ENCODE measurements around the gene ANKRD9.
A peak's percentile ranks its signal among the peaks of the same experiment; 100 is the strongest.

Gene ANKRD9

DNA sequence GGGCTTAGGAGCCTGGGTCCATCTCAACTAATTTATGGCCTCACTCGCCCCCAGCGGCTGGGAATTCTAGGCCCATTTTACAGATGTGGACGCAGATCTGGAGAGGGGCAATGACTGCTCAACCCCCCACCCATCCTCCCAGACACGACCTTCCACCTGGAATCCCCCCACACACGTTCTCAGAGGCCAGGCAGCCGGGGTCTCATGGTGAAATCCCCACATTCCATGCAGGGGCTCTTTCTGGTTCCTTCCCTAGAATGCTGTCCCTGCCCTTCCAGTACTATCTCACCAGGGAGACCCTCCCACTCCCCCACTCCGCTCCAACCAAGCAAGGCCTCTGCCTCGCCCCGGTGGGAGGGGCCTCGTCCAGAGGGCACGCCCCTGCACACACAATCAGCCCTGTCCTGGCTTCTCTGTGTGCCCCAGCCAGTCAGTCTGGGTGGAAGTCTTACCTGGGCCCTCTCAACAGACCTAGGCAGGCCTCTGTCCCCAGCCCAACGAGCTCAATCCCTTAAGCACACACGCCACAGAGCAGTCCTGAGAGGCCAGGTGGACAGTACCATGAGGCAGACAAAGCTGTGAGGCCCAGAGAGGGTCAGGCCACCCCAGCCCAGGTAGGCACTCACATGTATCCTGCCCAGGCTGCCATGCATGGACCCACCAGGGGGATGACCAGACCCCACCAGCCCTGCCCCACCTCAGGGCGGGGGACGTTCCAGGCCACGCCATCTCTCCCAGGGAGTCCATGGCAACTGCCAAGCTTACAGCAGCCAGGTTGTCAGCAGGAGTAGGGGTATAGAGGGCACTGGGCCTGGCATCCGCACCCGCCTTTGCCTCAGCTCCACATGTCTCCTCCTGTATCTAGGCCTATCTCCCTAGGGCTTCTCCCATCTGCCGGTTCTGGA is 1.3 kb upstream of the ANKRD9 start:
- DNase-seq = peak; percentile 56

DNA sequence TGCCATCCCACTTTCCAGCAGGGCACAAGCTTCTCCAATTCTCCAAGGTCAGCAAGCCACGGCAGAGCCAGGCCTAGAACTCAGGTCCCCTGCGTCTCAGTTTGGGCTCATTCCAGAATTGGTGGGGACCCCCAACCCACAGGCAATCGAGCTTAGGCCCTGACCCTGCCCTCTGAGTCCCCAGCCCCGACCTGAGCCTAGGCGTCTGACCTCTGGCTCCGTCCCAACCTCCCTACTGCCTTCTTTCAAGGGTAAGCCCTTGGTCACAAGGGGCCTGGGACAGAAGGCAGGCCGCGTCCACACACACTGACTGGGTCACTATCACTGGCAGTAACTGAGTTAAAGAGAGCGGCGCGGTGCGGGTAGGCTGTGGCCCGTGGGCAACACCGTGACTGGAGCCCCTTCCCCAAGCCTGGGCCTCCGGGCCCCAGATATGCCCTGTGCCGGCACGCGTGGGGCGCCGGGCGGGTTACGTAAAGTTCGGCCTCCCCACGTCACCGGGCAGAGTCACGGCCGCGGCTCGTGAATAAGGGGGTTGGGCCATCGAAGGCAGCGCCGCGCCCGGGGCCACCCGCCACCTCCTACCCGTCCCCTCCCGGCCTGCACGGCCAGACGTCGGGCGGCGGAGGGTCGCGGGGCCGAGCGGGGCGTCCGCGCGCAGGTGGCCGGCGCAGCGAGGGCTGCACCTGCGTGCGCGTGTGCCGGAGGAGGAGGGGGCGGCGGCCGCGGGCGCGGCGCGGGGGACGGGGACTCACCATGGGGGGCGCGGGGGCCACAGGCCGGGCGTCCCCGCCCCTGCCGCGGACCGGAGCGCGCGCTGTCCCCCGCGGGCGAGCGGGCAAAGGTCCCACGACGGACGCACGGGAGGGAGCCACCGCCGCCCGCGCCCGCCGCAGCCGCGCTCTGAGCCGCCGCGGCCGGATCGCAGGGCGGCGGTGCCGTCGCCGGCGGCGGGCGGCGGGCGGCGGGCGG is 516 bp downstream of the ANKRD9 start:
- peak; percentile 54 for DNase-seq

DNA sequence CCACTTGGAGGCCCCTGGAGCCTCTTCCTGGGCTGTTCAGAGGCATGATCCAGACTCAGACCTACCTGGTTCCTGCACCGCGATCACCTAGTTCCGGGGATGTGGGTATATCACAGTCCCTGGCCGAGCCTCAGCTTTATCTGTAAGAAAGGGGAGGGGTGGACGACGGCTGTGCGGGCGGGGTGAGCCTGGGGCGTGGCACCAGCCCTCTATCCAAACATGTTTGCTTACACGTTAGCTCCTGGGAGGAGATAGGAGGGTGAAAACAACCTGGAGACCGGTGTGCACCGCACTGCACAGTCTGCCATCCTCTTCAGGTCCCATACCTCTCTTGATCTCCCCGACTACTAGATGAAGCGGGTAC is 1.2 kb downstream of the ANKRD9 start:
- peak; percentile 69 for DNase-seq

DNA sequence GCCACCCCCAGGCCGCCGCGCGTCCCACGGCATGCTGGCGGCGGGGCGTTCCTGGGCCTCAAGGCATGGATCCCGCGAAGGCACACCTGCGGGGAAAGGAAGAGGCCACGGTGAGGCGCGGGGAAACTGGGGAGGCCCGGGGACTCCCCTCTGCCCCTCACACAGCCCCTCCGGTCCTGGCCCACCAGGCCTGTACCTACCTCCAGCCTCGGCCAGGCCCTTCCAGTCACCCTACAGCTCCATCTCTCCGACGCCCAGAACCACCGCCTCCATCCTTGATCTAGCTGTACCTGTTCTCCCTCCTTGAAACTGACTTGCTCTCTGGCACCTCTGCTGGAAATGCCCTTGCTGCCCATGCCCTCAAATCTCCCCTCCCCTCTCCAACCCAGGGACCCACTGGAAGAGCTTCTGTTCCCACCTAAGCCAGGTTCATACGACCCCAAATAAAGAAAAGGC is 1.7 kb downstream of the ANKRD9 start:
- DNase-seq = no peak

DNA sequence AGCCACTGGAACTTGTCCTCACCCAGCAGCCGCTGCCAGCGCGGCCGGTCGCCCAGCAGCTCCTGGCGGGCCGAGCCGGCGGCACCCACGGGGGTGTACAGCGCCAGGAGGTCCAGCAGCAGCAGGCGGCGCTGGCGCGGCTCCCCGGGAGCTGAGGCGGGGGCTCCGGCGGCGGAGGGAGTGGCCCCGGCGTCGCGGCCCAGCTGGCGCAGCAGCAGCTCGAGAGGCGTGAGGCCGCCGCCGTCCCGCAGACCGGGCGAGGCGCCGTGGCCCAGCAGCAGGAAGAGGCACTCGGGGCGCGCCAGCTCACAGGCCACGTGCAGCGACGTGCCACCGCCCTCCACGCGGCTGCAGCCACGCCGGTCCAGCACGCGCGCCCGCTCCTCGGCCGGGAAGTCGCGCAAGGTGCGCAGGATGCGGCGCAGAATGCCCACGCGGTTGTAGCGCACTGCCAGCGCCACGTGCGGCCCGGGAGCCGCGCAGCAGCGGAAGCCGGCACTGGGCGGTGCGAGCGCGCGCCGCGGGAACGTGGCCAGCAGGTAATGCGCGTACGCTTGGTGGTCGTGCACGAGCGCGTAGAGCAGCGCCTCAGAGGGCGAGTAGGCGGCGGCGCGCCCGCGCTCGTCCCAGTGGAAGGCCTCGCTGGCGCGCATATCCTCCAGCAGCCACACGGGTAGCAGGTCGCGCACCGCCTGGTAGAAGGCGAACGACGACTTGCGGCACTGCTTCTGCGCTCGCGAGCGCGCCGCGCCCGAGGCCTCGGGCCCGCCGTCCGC is 2.3 kb downstream of the ANKRD9 start:
- no peak for DNase-seq

DNA sequence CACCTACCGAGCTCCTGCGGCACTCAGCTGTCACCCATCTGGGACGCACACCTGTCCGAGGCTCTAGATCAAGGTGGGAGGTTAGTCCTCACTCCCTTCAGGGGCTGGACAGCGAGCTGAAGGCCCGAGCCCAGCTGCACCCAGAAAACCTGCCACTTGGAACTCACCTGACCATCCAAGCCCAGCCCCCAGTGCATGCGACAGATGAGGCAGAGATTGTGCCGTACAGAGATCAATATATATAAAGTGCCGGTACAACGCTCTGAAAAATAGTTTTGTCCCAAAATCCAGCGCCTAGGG is 3.0 kb downstream of the ANKRD9 start:
- no peak for DNase-seq

DNA sequence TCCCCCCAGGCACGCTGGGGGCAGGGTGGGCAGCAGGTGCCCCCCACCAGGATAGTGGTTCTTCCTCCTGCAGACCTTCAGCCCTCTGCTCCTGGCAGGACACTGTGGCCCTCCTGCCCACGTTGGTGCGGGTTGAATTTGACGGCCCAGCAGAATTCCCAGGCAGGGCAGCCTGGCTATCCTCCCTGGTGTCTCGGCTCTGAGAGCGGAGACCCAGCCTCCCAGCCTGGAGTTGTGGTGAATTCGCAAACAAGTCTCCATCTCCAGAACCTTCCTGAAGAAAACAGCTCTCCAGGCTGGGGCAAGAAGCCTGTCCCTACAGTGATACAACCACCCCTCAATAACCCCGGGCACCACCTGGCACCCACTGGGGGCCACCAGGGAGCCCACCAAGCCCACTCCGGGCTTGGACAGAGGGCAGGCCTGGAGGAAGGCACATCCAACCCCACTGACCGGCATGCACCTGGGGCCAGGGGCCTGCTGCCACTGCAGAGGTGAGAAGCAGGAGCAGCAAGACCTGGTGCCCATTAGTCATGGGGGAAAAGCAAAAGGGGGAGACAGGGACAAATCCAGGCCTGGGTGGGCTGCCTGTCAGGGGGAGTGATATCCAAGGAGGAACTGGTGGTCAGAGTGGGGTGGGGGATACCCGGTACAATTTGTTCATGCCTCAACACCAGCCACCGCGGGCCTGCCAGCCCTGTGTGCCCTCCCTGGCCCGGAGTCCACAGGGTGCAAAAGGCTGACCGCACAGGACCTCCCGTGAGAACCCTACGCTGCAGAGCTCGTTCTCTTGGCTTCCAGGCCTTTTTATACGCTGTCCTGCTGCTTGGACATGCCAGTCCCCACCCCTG is 3.6 kb downstream of the ANKRD9 start:
- no peak for DNase-seq

DNA sequence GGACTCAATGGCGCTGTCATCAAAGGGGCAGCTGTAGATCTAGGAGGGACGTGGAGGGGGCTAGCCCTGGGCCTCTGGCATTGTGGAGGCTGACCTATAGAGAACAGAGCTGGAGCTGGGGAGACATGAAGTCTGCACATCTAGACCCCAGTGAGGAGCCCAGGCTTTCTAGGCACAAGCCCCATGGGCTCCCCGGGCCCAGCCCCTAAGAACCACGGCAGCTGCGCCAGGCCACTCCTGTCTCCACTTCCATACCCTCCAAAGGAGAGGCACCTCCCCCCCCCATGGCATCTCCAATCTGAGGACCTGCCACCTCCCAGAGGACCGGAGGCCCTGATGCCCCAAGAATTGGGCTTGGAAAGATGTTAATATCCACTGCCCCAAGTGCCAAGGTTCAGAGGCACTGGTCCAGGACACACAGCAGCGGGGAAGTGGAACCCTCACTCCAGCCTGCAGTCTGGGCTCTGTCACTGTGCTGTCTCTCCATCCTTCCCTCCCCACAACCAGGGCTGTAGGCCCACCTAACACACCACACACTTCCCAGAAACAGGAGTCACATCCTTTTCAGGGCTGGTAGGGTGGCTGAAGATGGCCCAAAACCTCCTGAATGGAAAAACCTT is 4.5 kb downstream of the ANKRD9 start:
- no peak for DNase-seq

DNA sequence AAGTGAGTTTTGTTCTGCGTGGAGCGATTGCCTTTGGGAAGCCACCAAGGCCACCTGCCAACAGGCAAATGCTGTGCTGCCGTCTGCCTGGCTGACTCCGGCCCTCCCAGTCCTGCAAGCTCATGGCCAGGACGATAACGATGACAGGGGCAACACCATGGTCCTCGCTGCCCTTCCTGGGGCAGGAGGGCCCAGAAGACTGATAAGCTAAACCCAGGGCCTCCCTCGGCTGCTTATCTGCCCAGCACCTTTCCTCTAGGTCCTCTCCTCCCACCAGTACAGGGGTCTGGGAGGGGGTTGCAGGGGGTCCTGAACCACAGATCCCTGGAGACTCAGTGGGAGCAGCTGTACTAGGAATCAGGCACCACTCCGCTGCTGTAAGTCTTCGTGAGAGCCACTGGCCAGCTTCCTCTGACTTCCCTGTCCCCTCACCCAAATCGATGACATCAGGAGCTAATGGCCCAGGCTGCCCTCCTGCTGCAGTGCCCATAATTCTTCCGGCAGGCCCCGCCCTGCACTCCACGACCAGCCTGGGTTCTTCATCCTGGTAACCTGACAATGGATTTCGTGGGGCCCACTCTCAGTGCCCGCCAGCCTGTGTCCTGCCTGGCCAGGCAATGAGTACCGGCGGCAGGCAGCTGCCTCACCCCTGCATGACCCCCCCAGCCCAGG is 5.1 kb downstream of the ANKRD9 start:
- peak; percentile 73 for DNase-seq

DNA sequence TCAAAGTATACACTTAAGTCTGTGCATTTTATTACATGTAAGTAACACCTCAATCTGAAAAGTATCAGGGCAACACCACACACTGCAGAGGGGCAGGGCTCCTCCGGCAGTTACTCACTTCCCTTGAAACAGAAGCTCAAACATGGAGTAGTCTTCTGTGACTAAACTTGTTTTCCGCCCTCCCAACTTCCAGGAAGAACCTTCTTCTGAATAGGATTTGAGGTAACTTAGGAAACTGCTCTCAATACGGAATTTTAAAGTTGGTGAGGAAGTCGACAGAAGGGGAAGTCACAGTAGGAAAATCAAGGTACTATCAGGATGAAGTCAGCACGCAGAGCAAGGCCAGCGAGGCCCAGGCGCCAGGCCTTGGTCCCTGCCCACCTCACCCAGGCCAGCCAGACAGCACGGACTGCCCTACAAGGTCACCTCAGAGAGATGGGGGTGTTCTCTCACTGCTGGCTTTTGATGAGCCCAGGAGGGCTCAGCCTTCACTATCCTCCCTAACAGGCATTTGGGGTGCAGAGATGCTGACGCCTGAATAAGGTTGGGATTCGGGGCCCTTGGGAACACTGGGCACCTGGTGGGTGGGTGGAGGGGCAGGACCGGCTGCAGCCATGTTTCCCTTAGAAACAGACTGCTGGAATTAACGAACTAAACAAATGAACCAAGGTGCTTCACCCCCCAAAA is 5.8 kb downstream of the ANKRD9 start:
- peak; percentile 6 for DNase-seq

DNA sequence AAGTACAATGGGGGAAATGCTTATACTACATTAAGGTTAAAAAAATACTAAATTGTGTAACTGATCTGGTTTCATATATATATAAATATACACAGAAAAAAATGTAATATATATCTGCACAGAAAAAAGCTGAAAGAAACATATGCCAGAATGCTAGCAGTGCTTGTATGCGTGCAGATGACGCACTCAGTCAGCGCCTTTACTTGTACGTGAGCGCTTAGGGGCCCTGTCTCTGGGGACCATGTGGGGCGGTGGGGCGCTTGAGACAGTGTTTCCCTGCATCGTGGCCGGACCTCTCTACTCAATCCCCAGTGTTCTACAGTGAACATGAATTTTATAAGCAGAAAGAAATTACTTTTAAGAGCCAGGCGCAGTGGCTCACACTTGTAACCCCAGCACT is 7.0 kb downstream of the ANKRD9 start:
- DNase-seq = no peak

DNA sequence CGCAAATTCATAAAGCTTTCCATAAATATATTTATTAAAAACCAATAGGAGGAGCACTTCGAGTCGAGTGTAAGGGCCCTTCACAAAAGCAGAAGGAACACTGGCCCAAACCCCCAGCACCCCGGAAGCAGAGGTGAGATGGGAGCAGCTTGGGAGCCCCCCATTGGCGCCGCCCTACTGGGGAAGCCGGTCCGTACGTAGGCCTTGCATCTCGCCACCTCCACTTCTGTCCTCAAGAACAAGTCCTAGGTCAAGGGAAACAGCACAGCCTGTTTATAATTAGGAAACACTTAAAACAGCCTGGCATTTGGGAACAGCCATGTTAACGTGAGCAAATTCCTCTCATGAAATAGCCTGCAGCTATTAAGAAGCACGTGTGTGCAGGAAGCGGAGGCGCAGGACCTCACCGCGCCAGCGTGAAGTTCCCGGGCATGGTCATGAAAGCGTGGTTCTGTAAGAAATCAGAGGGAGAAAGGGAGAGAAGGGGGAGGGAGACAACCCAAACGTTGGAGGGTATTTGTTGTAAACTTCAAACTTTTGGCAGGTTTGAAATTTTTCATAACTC is 7.7 kb downstream of the ANKRD9 start:
- no peak for DNase-seq

DNA sequence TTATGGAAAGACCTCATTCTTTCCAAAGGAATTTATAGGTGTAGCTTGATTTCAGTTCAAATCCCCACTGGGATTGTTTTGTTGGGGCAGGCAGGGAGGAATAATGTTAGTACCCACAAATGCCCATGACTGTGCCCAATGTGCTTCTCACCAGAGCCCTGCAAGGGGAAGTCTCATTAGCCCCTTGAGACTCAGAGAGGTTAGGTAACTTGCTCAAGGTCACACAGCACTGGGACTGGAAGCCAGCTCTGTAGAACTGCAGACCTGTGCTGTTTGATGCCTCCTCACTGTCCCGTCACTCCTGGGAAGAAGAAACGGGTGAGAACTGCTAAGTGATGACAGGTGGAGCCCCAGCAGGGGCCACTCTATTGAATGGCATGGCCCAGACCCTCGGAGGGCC is 8.9 kb downstream of the ANKRD9 start:
- no peak for DNase-seq

DNA sequence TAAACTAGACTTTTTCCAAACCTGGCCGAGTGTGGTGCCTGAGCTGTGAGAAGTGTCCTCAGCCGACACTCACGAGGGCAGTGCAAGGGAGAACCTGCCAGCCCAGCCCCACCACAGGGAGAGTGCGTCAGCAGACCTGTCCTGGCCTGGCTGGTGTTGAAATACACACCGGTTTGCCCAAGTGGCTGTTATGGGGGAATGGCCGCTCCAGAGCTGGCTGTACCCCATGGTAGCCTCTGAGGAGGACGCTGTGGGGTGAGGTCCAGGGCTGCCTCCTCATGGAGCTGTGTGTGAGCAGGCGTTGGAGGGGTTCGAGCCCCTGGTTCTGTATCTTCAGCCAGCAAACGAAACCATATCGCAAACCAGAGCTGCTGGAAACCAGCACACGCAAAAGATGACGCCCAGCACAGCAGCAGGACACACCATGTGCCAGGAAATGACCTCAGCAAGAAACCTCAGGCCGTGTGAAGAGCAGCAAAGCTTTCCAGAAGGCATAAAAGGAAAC is 9.4 kb downstream of the ANKRD9 start:
- no peak for DNase-seq

DNA sequence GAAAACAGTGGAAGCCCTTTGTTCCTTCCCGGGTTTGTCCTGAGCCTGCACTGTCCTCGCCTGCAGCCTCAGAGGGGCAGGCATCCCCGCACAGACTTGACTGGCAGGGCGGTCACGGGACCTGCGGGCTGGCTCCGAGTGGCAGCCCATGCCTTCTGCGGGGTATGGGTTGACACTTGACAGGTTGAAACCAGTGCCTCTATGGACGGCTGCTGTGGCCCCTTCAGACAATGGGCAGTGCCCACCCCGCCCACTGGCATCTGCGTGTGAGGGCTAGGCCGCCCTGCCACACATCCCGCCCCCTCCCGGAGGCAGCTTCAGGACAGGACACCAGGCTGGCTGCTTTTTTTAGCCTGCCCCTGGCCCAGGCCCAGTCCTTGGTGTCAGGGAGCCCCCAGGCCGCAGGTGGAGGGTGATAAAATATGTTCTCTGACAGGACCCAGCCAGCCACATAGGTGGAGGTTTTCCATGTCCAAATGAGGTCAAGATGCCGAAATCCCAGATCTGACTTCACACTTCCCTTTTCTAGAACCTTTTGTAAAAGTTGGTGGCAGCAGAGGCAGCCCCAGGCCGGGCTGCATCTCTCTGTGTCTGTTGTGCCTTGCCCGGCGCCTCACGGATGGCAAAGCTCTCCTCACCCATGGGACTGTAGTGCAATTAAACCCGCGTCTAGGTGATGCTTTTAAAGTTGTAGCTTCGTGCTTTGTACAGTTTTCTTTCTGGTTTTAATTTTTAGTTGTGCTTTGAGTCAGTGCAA is 10.0 kb downstream of the ANKRD9 start:
- no peak for DNase-seq

DNA sequence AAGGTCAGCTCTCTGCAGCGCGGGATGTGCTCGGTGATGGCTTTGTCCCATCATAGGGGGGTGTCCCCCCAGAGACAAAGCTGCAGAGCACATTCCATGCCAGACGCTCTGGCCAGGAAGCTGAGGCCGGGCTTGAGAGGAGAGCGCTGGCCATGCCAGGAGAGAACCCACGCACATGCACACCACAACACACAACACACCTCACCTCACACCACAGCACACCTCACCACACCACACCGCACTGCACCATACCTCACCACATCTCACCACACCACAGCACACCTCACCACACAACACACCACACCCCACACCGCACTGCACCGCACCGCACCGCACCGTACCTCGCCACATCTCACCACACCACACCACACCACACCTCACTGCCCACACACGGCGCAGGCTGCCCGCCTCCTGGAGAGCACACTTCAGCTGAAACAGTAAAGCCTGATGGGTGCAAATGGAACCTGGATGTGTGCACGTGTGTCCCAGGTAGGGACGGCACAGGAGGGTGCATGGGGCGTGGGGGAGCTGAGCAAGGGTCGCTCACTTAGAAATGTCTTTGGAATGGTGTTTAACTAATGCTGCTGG is 10.8 kb downstream of the ANKRD9 start:
- no peak for DNase-seq

DNA sequence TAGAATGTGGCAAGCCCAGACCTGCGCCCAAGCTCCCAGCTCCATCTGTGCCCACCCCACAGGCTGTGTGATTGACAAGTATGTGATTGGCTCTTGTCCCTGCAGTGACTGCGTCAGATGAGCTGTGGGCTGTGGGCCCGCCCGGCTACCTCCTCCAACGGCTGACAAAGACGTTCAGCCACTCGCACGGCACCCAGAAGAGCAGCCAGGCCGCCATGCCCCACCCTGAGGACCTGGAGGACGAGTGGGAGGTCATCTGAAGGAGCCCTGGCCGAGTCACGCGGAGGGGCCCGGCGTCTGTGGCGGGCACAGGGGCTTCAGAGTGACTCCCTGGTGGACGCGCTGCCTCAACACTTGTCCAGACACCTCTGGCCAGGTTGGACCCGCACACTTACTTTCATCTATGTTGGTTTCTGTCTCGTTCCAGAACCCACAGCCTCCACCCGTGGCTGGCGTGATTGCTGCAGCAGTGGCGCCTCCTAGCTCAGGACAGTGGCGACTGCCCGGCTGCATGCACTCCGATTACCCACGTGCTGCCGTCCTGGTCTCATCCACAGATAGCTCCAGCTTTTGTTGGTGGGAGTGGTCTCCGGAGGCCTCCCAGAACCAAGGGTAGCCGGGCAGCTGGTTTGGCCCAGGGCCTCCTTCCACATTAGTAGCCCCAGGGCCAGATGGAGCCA is 11.4 kb downstream of the ANKRD9 start:
- no peak for DNase-seq

Data from OCI-M1 (cell line).